ENCODE results near the gene RIMBP2.

DNA sequence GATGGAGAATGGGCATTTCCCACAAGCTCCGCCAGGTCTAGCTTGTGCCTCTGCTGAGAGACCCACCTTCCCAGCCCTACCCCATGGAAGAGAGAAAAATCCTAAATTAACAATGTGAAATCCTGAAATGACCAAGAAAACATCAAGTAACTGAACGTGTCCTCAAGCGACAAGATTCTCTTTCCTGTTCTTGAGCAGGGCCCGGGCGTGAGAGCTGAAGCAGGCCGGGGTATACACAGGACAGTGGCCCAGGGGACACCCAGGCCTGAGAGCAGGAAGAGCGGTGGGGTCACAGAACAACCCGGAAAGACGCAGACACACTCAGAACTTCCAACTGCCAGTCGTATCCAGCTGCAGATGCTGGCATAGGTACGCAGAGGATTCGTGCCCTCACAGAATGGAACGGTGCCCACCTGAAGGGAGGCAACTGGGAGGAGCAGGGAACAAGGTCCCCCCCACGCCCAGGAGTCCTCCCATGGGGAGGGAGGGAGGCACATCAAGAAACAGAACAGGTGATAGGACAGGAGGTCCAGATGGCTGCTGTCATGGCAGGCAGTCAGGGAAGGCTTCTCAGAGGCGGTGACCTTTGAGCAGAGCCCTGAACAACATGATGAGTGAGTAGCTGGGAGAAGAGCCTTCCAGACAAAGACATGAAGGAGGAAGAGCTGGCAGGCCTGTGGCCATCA, 9.1 kb downstream of the RIMBP2 start:
- TF ChIP-seq BHLHE40 (IDR thresholded peaks at IDR 0.05; ENCODE audit: low read length) (no peak), ZNF184 (CRISPR knock-in tag; IDR thresholded peaks at IDR 0.05) (no peak), ZNF274 (IDR thresholded peaks at IDR 0.05; ENCODE audit: borderline replicate concordance, low read depth, low read length) (no peak), TAF1 (IDR thresholded peaks at IDR 0.05; ENCODE audit: control insufficient read depth, extremely low read depth, insufficient read depth, low read length, severe bottlenecking) (no peak), RBM22 (IDR thresholded peaks at IDR 0.05; ENCODE audit: low read depth, low read length, poor library complexity, severe bottlenecking) (no peak), POLR2A (conservative IDR thresholded peaks at IDR 0.05) (no peak), CTCF (IDR thresholded peaks at IDR 0.05 in 2 of 3, conservative IDR thresholded peaks at IDR 0.05 in 1 of 3; ENCODE audit: insufficient read depth in 2 of 3, low read depth in 1 of 3, low read length in 3 of 3) (no peak), EGR1 (conservative IDR thresholded peaks at IDR 0.05) (no peak), REST (IDR thresholded peaks at IDR 0.05; ENCODE audit: borderline replicate concordance) (no peak), REST (CRISPR knock-in tag; IDR thresholded peaks at IDR 0.05; ENCODE audit: low read depth) (no peak), CBX5 (IDR thresholded peaks at IDR 0.05; ENCODE audit: borderline replicate concordance, low read depth) (no peak), NCOA1 (IDR thresholded peaks at IDR 0.05; ENCODE audit: low read depth) (no peak)
- TF ChIP-seq, protein P1, sequence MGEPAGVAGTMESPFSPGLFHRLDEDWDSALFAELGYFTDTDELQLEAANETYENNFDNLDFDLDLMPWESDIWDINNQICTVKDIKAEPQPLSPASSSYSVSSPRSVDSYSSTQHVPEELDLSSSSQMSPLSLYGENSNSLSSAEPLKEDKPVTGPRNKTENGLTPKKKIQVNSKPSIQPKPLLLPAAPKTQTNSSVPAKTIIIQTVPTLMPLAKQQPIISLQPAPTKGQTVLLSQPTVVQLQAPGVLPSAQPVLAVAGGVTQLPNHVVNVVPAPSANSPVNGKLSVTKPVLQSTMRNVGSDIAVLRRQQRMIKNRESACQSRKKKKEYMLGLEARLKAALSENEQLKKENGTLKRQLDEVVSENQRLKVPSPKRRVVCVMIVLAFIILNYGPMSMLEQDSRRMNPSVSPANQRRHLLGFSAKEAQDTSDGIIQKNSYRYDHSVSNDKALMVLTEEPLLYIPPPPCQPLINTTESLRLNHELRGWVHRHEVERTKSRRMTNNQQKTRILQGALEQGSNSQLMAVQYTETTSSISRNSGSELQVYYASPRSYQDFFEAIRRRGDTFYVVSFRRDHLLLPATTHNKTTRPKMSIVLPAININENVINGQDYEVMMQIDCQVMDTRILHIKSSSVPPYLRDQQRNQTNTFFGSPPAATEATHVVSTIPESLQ (CRISPR knock-in tag; IDR thresholded peaks at IDR 0.05) = no peak
- TF ChIP-seq, protein P2, sequence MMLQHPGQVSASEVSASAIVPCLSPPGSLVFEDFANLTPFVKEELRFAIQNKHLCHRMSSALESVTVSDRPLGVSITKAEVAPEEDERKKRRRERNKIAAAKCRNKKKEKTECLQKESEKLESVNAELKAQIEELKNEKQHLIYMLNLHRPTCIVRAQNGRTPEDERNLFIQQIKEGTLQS (IDR thresholded peaks at IDR 0.05) = no peak
- TF ChIP-seq, protein P2 (CRISPR knock-in tag; conservative IDR thresholded peaks at IDR 0.05) = no peak
- TF ChIP-seq, protein P3, sequence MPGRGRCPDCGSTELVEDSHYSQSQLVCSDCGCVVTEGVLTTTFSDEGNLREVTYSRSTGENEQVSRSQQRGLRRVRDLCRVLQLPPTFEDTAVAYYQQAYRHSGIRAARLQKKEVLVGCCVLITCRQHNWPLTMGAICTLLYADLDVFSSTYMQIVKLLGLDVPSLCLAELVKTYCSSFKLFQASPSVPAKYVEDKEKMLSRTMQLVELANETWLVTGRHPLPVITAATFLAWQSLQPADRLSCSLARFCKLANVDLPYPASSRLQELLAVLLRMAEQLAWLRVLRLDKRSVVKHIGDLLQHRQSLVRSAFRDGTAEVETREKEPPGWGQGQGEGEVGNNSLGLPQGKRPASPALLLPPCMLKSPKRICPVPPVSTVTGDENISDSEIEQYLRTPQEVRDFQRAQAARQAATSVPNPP (IDR thresholded peaks at IDR 0.05; ENCODE audit: borderline replicate concordance, insufficient read depth, insufficient read length) = no peak

Data from K562 (cell line).